Aorta (tissue), 5 donors: ENCODE data around the gene AGMO. TPM values are rescaled to one million over a fixed set of nuclear protein-coding genes. Genes with fewer than 3 reads are reported as not detected.
A peak's percentile ranks its signal among the peaks of the same experiment; 100 is the strongest.

Experiments
- ATAC-seq: fragments of 200-7000 bp; cut with Tn5 transposase; one replicate; pipeline ENCODE4 v1.9.1; 2022; ENCODE audit warnings: moderate library complexity; ENCODE audit not compliant: low FRiP score
- DNase-seq, 2 donors: peaks; one replicate each; pipeline ENCODE4 v3.0.0-alpha.2; 2020
- H3K27ac ChIP-seq, 2 donors: one replicate each; pipeline ENCODE4 v1.5.1; 2013; ENCODE audit warnings: low read length in 2 of 2, mild to moderate bottlenecking in 2 of 2, moderate library complexity in 2 of 2, control low read depth in 1 of 2, inconsistent platforms in 1 of 2, low read depth in 1 of 2
- H3K27me3 ChIP-seq, 2 donors: one replicate each; pipeline ENCODE4 v1.6.1; 2013; ENCODE audit warnings: control low read depth in 1 of 2, low read length in 1 of 2, mild to moderate bottlenecking in 1 of 2, moderate library complexity in 1 of 2; ENCODE audit not compliant: insufficient read depth in 2 of 2, control insufficient read depth in 1 of 2
- H3K36me3 ChIP-seq, 2 donors: one replicate each; pipeline ENCODE4 v1.6.1; 2013; ENCODE audit warnings: control low read depth in 1 of 2, low read length in 1 of 2, mild to moderate bottlenecking in 1 of 2; ENCODE audit not compliant: insufficient read depth in 2 of 2, control insufficient read depth in 1 of 2
- H3K4me1 ChIP-seq, 2 donors: one replicate each; pipeline ENCODE4 v1.6.1; 2013; ENCODE audit warnings: low read length in 2 of 2, control low read depth in 1 of 2, mild to moderate bottlenecking in 1 of 2, moderate library complexity in 1 of 2; ENCODE audit not compliant: insufficient read depth in 2 of 2, control insufficient read depth in 1 of 2
- H3K4me3 ChIP-seq, 2 donors: one replicate each; pipeline ENCODE4 v1.5.1; 2013; ENCODE audit warnings: low read length in 2 of 2, control low read depth in 1 of 2, mild to moderate bottlenecking in 1 of 2
- H3K9me3 ChIP-seq: one replicate; pipeline ENCODE4 v1.6.1; 2013; ENCODE audit warnings: mild to moderate bottlenecking, low read length; ENCODE audit not compliant: control insufficient read depth
- WGBS, 2 donors: extraction: QIAGEN DNeasy Blood & Tissue Kit; methylation state at CpG; one replicate each; pipeline ENCODE4 v1.1.7; 2013; 5-methylcytosine and 5-hydroxymethylcytosine counted together
- intact Hi-C, 2 donors: fragments of 100-400 bp; cut with DNase I; formaldehyde crosslinking; loops; one replicate each; pipeline versions ENCODE4 v1.14.2 to v1.15.0; 2022
- polyA plus RNA-seq, 2 donors: library from polyadenylated mRNA; stranded (reverse); fragments of 200-250 nt; gene quantifications; one replicate each; pipeline ENCODE4 v1.2.3, GENCODE V29; 2013
- total RNA-seq, 2 donors: library from RNA; stranded (reverse); fragmentation: NEBNext Ultra II Directional; extraction: Animal tissue kit (Norgen Biotek cat#: 25700); gene quantifications; one replicate each; pipeline ENCODE4 v1.2.1, GENCODE V29; 2021
- donor health status: healthy with polysubstance abuse.
- donor health status: Bipolar disorder and iron deficiency.
- donor health status: DM: no; HTN: no; CAD: no.
- donor health status: DM: no; HTN: no; CAD: no.
- donor health status: DM: yes; HTN: yes; CAD: no.

The AGMO gene
- total and polyA plus RNA-seq, 4 donors, result 0.69 to 3.4 (median 1.7) TPM

- ATAC-seq, result no peak
- H3K9me3 ChIP-seq, result peaks cover 4% of the 10 kb centered on the region
- intact Hi-C loops, result no loop called here
Observed at GRCh38 chr7:15280078-15280733, 281.6 kb downstream of the AGMO start.

GRCh38 chr7:15279640-15280039, 282.2 kb downstream of the AGMO start:
- DNase-seq (no peak), ATAC-seq (no peak)
- H3K9me3 ChIP-seq, result peaks cover 4% of the 10 kb centered on the region
- no peaks in the 10 kb centered on the region for H3K27me3 ChIP-seq
- H3K4me3 ChIP-seq, result no peak overlapping the region
- no peaks in the 10 kb centered on the region for H3K4me1 ChIP-seq
- intact Hi-C loops, result no loop called here
- H3K27ac ChIP-seq, result no peak overlapping the region
- no peaks in the 10 kb centered on the region for H3K36me3 ChIP-seq
- WGBS, 2 donors, result 62 to 71% methylated on average over 1 of the region's 1 CpG

More at GRCh38 chr7:15280078-15280733, 281.6 kb downstream of the AGMO start:
- no peak overlapping the region for H3K27ac ChIP-seq
- H3K36me3 ChIP-seq, result no peaks in the 10 kb centered on the region
- WGBS, 2 donors, result 79 to 84% methylated on average over 3 of the region's 3 CpGs
- H3K4me1 ChIP-seq, result no peaks in the 10 kb centered on the region
- H3K27me3 ChIP-seq, result no peaks in the 10 kb centered on the region
- H3K4me3 ChIP-seq, result no peak overlapping the region
- DNase-seq, result peak in 1 of 2 donors; percentile 64

- H3K9me3 ChIP-seq, result no peaks in the 10 kb centered on the region
- no peak overlapping the region for H3K4me3 ChIP-seq
- no peak for DNase-seq
- H3K36me3 ChIP-seq, result no peaks in the 10 kb centered on the region
- no peak overlapping the region for H3K27ac ChIP-seq
- WGBS, 2 donors, result 90 to 91% methylated on average over 4 of the region's 4 CpGs
- no peaks in the 10 kb centered on the region for H3K4me1 ChIP-seq
- ATAC-seq, result no peak
- intact Hi-C loops, result no loop called here
- no peaks in the 10 kb centered on the region for H3K27me3 ChIP-seq
Observed at GRCh38 chr7:15257689-15258088, 304.1 kb downstream of the AGMO start.

DNA sequence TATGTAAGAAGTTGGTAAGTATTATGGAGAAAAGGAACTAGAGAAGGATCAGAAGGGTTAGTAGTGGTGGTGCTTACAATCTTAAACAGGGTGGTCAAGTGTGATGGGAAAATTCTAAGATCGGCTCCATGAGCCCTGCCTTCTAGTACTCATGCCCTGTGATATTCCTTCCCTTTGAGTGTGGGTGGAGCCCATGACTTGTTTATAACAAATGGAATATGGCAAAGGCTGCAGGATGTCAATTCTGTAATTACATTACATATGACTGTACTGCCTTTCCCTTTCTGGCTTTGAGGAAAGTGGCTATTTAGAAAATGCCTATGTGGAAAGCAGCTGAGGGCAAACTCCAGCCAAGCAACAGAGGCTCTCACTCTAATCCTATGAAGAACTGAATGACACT, 309.6 kb downstream of the AGMO start:
- no peaks in the 10 kb centered on the region for H3K36me3 ChIP-seq
- DNase-seq, result no peak
- ATAC-seq, result no peak
- intact Hi-C loops, result no loop called here
- H3K9me3 ChIP-seq, result no peaks in the 10 kb centered on the region
- H3K27me3 ChIP-seq, result no peaks in the 10 kb centered on the region
- no peak overlapping the region for H3K27ac ChIP-seq
- H3K4me3 ChIP-seq, result no peak overlapping the region
- H3K4me1 ChIP-seq, result no peaks in the 10 kb centered on the region
- 95 to 96% methylated on average over 1 of the region's 1 CpG for WGBS, 2 donors

DNA sequence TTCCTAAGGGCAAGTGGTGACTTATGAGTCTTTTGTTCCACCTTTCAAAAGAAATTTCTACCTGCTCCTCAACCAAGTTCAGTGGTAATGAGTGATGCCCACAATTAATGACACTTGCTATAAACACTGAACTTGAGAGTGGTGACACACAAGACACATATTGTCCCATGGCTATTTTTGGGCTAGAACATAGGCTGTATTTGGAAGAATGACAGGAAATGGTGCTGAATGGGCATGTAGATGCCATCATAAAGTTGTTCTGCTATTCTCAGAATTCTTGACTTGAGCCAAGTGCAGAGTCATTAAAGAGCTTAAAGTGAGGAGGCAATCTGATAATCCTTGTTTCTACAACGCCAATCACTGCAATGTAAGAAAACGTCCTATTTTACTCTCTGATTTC, 313.3 kb downstream of the AGMO start:
- Histone ChIP-seq H3K4me1 (no peaks in the 10 kb centered on the region), H3K27me3 (no peaks in the 10 kb centered on the region), H3K27ac (no peak overlapping the region), H3K36me3 (no peaks in the 10 kb centered on the region), H3K9me3 (no peaks in the 10 kb centered on the region), H3K4me3 (no peak overlapping the region)
- DNase-seq (no peak), ATAC-seq (no peak)
- intact Hi-C loops, result no loop called here
- WGBS, 2 donors, result 46 to 49% methylated on average over 2 of the region's 2 CpGs

DNA sequence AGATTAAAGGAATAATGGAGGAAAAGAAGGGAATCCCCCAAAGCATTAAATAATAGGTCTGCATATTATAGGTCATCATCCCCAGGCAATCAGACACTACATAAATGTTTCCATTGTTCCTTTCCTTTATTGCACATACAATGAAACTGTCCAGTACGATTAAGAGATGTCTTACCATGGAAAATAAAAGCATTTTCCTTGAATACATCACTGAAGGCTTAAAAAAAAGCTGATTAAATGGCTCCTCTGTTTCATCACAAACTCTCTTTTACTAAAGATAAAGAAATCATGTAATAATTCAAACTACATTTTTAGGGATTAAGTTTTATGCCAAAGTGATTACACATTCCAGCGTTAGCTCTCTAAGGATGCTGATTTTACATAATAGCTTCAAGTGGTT, 316.0 kb downstream of the AGMO start:
- ATAC-seq, result no peak
- H3K27me3 ChIP-seq, result no peaks in the 10 kb centered on the region
- no peak overlapping the region for H3K27ac ChIP-seq
- 59 to 62% methylated on average over 2 of the region's 2 CpGs for WGBS, 2 donors
- intact Hi-C loops, result no loop called here
- H3K9me3 ChIP-seq, result no peaks in the 10 kb centered on the region
- no peaks in the 10 kb centered on the region for H3K4me1 ChIP-seq
- H3K4me3 ChIP-seq, result no peak overlapping the region
- no peak for DNase-seq
- no peaks in the 10 kb centered on the region for H3K36me3 ChIP-seq

GRCh38 chr7:15239801-15240200, 322.0 kb downstream of the AGMO start:
- DNase-seq, result no peak
- H3K36me3 ChIP-seq, result no peaks in the 10 kb centered on the region
- WGBS, 2 donors, result 80 to 85% methylated on average over 4 of the region's 4 CpGs
- no peaks in the 10 kb centered on the region for H3K27me3 ChIP-seq
- intact Hi-C loops, result no loop called here
- H3K4me1 ChIP-seq, result no peaks in the 10 kb centered on the region
- no peak overlapping the region for H3K27ac ChIP-seq
- ATAC-seq, result no peak
- H3K4me3 ChIP-seq, result no peak overlapping the region
- H3K9me3 ChIP-seq, result no peaks in the 10 kb centered on the region

GRCh38 chr7:15236952-15237351, 324.9 kb downstream of the AGMO start:
- ATAC-seq, result no peak
- H3K4me3 ChIP-seq, result no peak overlapping the region

DNA sequence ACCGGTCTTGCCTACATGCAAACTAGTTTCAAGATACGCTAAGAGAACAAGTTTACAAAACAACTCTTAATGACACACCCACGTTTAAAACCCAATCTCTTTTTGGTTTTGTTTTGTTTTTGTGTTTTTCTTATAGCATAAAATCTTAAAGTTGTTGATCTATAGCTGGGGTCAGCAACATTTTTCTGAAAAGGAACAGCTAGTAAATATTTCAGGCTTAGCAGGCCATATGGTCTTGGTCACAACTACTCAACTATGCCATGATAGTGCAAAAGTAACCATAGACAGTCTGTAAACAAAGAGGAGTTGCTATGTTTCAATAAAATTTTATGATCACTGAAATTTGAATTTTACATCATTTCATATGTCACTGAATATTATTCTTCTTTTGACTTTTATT, 327.4 kb downstream of the AGMO start:
- 76 to 80% methylated on average over 3 of the region's 3 CpGs for WGBS, 2 donors
- no peak for ATAC-seq

More at GRCh38 chr7:15236952-15237351, 324.9 kb downstream of the AGMO start:
- Histone ChIP-seq H3K9me3 (no peaks in the 10 kb centered on the region), H3K4me1 (no peaks in the 10 kb centered on the region), H3K36me3 (no peaks in the 10 kb centered on the region), H3K27me3 (no peaks in the 10 kb centered on the region), H3K27ac (no peak overlapping the region)
- WGBS, 2 donors, result 38 to 47% methylated on average over 2 of the region's 2 CpGs
- intact Hi-C loops, result no loop called here
- DNase-seq, result no peak

More for the DNA sequence above, 327.4 kb downstream of the AGMO start:
- H3K4me3 ChIP-seq, result no peak overlapping the region
- H3K27me3 ChIP-seq, result no peaks in the 10 kb centered on the region
- H3K4me1 ChIP-seq, result no peaks in the 10 kb centered on the region
- no peak overlapping the region for H3K27ac ChIP-seq
- intact Hi-C loops, result no loop called here
- DNase-seq, result no peak
- no peaks in the 10 kb centered on the region for H3K36me3 ChIP-seq
- H3K9me3 ChIP-seq, result no peaks in the 10 kb centered on the region
